ENCODE results near the gene PXK.

DNA sequence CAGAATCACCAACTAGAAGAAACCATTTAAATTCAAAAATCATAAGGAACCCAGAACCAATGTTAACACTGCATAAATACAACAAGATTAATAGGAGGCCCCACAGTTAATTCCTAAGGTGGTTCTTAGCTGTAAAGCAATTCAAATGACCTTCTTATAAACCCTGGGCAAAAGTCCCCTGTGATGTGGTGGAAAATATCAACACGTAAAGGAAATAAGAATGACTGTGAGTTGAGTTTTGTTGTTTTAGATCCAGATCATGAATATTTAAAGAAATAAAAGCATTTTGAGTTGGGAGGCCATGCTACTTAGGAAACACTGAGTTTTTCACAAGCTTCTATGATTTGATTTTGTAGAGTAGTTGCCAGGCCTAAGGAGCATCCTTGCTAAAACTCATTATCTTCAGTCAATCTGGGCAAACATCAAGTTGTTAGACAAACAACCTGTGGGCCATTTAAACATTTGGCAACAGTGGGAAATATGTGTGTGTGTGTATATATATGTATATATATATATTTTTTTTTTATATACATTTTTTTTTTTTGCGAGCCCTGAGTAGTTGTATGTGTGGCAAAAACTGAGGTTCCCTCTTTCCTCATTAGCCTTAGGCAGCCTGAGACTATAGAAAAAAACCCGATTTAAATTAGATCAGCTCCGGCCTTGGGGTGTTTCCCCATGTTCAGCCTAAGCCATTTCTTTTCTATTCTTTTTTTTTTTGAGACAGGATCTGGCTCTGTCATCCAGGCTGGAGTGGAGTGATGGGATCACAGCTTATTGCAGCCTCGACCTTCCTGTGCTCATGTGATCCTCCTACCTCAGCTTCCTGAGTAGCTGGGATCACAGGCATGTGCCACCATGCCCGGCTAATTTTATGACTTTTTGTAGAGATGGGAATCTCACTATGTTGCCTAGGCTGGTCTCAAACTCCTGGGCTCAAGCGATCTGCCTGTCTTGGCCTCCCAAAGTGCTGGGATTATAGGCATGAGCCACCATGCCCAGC is 8.0 kb upstream of the PXK start:
- TF ChIP-seq ZNF518A (tag by site-specific recombination; conservative IDR thresholded peaks at IDR 0.05; ENCODE audit: low read depth) (no peak), MZF1 (tag by site-specific recombination; IDR thresholded peaks at IDR 0.05; ENCODE audit: borderline replicate concordance) (no peak), ZBTB26 (tag by site-specific recombination; optimal IDR thresholded peaks at IDR 0.05) (no peak), ZNF174 (tag by site-specific recombination; IDR thresholded peaks at IDR 0.05) (no peak), TCF7L2 (IDR thresholded peaks at IDR 0.05; ENCODE audit: borderline replicate concordance, low read depth, low read length) (no peak)
- TF ChIP-seq, protein P1, sequence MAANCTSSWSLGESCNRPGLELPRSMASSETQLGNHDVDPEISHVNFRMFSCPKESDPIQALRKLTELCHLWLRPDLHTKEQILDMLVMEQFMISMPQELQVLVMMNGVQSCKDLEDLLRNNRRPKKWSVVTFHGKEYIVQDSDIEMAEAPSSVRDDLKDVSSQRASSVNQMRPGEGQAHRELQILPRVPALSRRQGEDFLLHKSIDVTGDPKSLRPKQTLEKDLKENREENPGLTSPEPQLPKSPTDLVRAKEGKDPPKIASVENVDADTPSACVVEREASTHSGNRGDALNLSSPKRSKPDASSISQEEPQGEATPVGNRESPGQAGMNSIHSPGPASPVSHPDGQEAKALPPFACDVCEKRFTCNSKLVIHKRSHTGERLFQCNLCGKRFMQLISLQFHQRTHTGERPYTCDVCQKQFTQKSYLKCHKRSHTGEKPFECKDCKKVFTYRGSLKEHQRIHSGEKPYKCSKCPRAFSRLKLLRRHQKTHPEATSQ (tag by site-specific recombination; IDR thresholded peaks at IDR 0.05), result no peak

All from HEK293 (cell line).